ENCODE data around the gene OMP. TPM values are rescaled to one million over a fixed set of nuclear protein-coding genes. Genes with fewer than 3 reads are reported as not detected.

OMP gene
- total RNA-seq, 2 experiments from 2014 or later: not detected

DNA sequence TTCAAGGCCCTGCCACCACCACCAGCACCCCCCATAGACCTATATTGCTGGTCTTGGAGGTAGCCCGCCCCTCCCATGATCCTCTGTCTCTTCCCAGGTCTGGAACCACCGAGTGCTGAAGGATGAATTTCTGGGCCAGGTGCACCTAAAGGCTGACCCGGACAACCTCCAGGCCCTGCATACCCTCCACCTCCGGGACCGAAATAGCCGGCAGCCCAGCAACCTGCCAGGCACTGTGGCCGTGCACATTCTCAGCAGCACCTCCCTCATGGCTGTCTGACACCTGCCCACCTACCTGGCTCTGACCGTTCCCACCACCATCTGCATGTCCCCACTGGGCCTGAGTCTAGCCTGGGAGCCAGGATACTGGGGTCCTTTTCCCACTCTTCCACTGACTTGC is 21.0 kb downstream of the OMP start:
- Mint-ChIP-seq H3K27me3 (peaks cover 4% of the 10 kb centered on the region), H3K27ac (no peak overlapping the region), H3K4me1 (ENCODE audit: low read depth) (peaks cover 5% of the 10 kb centered on the region), H3K9me3 (no peaks in the 10 kb centered on the region), H3K4me3 (no peak overlapping the region), H3K36me3 (ENCODE audit: low read depth) (no peaks in the 10 kb centered on the region)
- intact Hi-C loops (cut with micrococcal nuclease): loop anchor here (10.0 kb wide), 1 partner anchor 431 kb away; no protein-coding TSS in a partner anchor
- ChIA-PET POLR2A (no interaction called here), CTCF (interaction anchor here (4.6 kb wide), 1 partner anchor 64 kb away, joined by 21 read pairs; no protein-coding TSS in a partner anchor)
- DNase-seq (no peak), ATAC-seq (no peak)
- no peak for TF ChIP-seq CTCF (IDR thresholded peaks at IDR 0.05)

DNA sequence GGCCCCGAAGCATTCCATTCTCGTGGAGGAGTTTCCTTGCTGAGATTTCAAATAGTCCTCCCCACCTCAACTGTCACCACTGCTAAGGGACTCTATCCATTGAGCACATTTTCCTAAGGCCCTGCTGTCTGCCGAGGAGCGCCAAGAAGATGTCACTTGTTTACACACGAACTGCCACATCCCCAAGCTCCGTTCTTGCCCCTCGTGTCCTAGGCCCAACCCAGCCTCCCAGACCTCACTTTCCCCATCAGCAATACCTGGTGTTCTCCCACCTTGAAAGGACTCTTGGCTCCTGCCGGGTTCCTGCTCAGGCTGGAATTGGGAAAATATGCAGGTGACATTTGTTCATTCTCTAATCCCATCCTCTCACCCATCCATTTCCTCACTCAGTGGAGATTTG is 21.4 kb downstream of the OMP start:
- intact Hi-C loops (cut with micrococcal nuclease): loop anchor here (10.0 kb wide), 1 partner anchor 431 kb away; no protein-coding TSS in a partner anchor
- TF ChIP-seq CTCF (IDR thresholded peaks at IDR 0.05): no peak
- Mint-ChIP-seq H3K27ac (no peak overlapping the region), H3K27me3 (peaks cover 4% of the 10 kb centered on the region), H3K4me3 (no peak overlapping the region), H3K9me3 (no peaks in the 10 kb centered on the region), H3K4me1 (ENCODE audit: low read depth) (peaks cover 5% of the 10 kb centered on the region), H3K36me3 (ENCODE audit: low read depth) (no peaks in the 10 kb centered on the region)
- ATAC-seq: no peak
- ChIA-PET CTCF (interaction anchor here (4.6 kb wide), 1 partner anchor 64 kb away, joined by 21 read pairs; no protein-coding TSS in a partner anchor), POLR2A (no interaction called here)
- no peak for DNase-seq

DNA sequence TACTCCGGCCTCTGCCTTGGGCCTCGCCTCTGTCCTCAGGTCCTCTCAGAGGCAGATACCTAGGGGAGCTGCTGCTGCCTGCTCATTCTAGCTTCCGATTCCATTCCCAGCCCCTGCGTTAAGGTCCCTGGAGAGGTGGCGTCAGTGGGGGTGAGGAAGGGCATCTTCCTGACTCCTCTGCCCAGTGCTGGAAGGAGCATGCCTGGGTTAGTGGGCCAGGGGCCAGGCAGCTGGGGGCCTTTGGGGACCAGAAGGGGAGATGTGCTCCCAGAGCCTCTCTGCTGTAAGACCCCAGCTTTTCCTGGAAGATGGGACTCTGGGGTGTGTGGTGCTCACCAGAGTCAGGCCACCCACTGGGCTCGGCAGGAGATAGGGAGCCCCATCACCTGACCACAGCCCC is 21.8 kb downstream of the OMP start:
- no peaks in the 10 kb centered on the region for H3K9me3 Mint-ChIP-seq
- no peak overlapping the region for H3K4me3 Mint-ChIP-seq
- intact Hi-C loops (cut with micrococcal nuclease): loop anchor here (10.0 kb wide), 1 partner anchor 430 kb away; no protein-coding TSS in a partner anchor
- no peaks in the 10 kb centered on the region for H3K36me3 Mint-ChIP-seq (ENCODE audit: low read depth)
- ATAC-seq (no peak), DNase-seq (no peak)
- POLR2A ChIA-PET: no interaction called here
- H3K27me3 Mint-ChIP-seq: peaks cover 4% of the 10 kb centered on the region
- TF ChIP-seq CTCF (IDR thresholded peaks at IDR 0.05): no peak
- H3K27ac Mint-ChIP-seq: no peak overlapping the region
- peaks cover 5% of the 10 kb centered on the region for H3K4me1 Mint-ChIP-seq (ENCODE audit: low read depth)
- CTCF ChIA-PET: interaction anchor here (4.6 kb wide), 1 partner anchor 63 kb away, joined by 21 read pairs; no protein-coding TSS in a partner anchor

GRCh38 chr11:77125191-77125590 is 22.6 kb downstream of the OMP start:
- intact Hi-C loops (cut with micrococcal nuclease): loop anchor here (10.0 kb wide), 1 partner anchor 430 kb away; no protein-coding TSS in a partner anchor
- POLR2A ChIA-PET: no interaction called here
- no peaks in the 10 kb centered on the region for H3K36me3 Mint-ChIP-seq (ENCODE audit: low read depth)
- H3K27ac Mint-ChIP-seq: no peak overlapping the region
- no peak for DNase-seq
- peaks cover 5% of the 10 kb centered on the region for H3K4me1 Mint-ChIP-seq (ENCODE audit: low read depth)
- CTCF ChIA-PET: interaction anchor here (4.2 kb wide), 1 partner anchor 62 kb away, joined by 176 read pairs; no protein-coding TSS in a partner anchor
- peaks cover 4% of the 10 kb centered on the region for H3K27me3 Mint-ChIP-seq
- no peak for ATAC-seq
- H3K9me3 Mint-ChIP-seq: no peaks in the 10 kb centered on the region
- TF ChIP-seq CTCF (IDR thresholded peaks at IDR 0.05): no peak
- H3K4me3 Mint-ChIP-seq: no peak overlapping the region

- DNase-seq: no peak
- peaks cover 5% of the 10 kb centered on the region for H3K4me1 Mint-ChIP-seq (ENCODE audit: low read depth)
- ChIA-PET POLR2A (no interaction called here), CTCF (interaction anchor here (3.3 to 4.2 kb wide), 2 partner anchors 34 to 61 kb away, joined by 20 to 176 read pairs; no protein-coding TSS in a partner anchor)
- H3K4me3 Mint-ChIP-seq: no peak overlapping the region
- peaks cover 4% of the 10 kb centered on the region for H3K27me3 Mint-ChIP-seq
- no peaks in the 10 kb centered on the region for H3K9me3 Mint-ChIP-seq
- no peak for ATAC-seq
- no peak overlapping the region for H3K27ac Mint-ChIP-seq
- TF ChIP-seq CTCF (IDR thresholded peaks at IDR 0.05): no peak
- intact Hi-C loops (cut with micrococcal nuclease): loop anchor here (10.0 kb wide), 1 partner anchor 429 kb away; no protein-coding TSS in a partner anchor
- H3K36me3 Mint-ChIP-seq (ENCODE audit: low read depth): no peaks in the 10 kb centered on the region
Measured at GRCh38 chr11:77125695-77126094, 23.1 kb downstream of the OMP start.

Data from activated CD8-positive, alpha-beta T cell treated with anti-CD3 and anti-CD28 coated beads for 36 hours (primary cell).